Cardiac muscle cell (in vitro differentiated cells and primary cell): ENCODE measurements around the gene ALDOC. TPM values are rescaled to one million over a fixed set of nuclear protein-coding genes. Genes with fewer than 3 reads are reported as not detected.

Source experiments
- DNase-seq, 2 donors: peaks; one replicate each; pipeline versions ENCODE4 v3.0.0 to v3.0.0-alpha.2; 2010 to 2017; ENCODE audit warnings: low read depth in 1 of 2, low spot score in 1 of 2
- H3K27ac ChIP-seq: fragments of 200-600 bp; sonication (generic); 2 replicates; pipeline ENCODE4 v1.5.1; 2016
- H3K27me3 ChIP-seq: fragments of 200-600 bp; sonication (generic); 2 replicates; pipeline ENCODE4 v1.6.0; 2016; ENCODE audit warnings: control low read depth
- H3K36me3 ChIP-seq: fragments of 200-600 bp; sonication (generic); 2 replicates; pipeline ENCODE4 v1.5.1; 2016; ENCODE audit warnings: control low read depth
- H3K4me1 ChIP-seq: fragments of 200-600 bp; sonication (generic); 2 replicates; pipeline ENCODE4 v1.8.1; 2017; ENCODE audit warnings: low read depth, mild to moderate bottlenecking, mixed run types
- H3K4me3 ChIP-seq: fragments of 200-600 bp; sonication (generic); 2 replicates; pipeline ENCODE4 v1.5.1; 2016; ENCODE audit warnings: mild to moderate bottlenecking
- H3K9me3 ChIP-seq: fragments of 200-600 bp; sonication (generic); 2 replicates; pipeline ENCODE4 v1.5.1; 2017; ENCODE audit warnings: low read depth, mild to moderate bottlenecking, control low read depth
- polyA plus RNA-seq: library from polyadenylated mRNA; unstranded; fragments of >200 nt; fragmentation: Nextera tagmentation; extraction: Ambion mirVana; gene quantifications from 2 replicates; pipeline ENCODE4 v1.2.1, GENCODE V29; 2016
- total RNA-seq: library from RNA; depleted of rRNA; stranded (reverse); fragments of >200 nt; gene quantifications from 2 replicates; pipeline ENCODE4 v1.2.3, GENCODE V29; 2016
- TF ChIP-seq, protein P1 (sequence below): IDR thresholded peaks from 2 replicates; pipeline ENCODE4 v1.5.1; 2012; ENCODE audit warnings: low read depth, mild to moderate bottlenecking, low read length

ALDOC gene
- total and polyA plus RNA-seq, 2 experiments from 2014 or later: 177 to 183 TPM

DNA sequence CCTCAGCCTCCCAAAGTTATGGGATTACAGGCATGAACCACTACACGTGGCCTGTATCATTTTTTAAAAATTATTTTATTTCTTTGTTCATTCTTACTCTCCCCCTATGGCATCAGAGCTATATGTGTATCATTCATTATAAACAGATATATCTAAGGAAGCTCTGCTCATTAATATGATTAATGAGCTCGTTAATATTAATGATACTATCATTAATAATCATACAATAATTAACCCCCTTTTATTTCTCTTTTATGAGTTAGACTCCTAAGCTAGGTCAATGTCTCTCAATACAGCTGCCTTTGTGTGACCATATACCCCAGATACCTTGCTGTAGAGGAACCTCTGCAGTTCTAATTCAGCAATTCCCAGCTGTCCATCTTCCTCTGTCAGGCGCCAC, 41.8 kb upstream of the ALDOC start:
- H3K27ac ChIP-seq: no peak overlapping the region
- peaks cover 88% of the 10 kb centered on the region for H3K36me3 ChIP-seq
- no peaks in the 10 kb centered on the region for H3K27me3 ChIP-seq
- H3K9me3 ChIP-seq: no peaks in the 10 kb centered on the region
- H3K4me1 ChIP-seq: no peaks in the 10 kb centered on the region
- no peak overlapping the region for H3K4me3 ChIP-seq
- TF ChIP-seq, protein P1, sequence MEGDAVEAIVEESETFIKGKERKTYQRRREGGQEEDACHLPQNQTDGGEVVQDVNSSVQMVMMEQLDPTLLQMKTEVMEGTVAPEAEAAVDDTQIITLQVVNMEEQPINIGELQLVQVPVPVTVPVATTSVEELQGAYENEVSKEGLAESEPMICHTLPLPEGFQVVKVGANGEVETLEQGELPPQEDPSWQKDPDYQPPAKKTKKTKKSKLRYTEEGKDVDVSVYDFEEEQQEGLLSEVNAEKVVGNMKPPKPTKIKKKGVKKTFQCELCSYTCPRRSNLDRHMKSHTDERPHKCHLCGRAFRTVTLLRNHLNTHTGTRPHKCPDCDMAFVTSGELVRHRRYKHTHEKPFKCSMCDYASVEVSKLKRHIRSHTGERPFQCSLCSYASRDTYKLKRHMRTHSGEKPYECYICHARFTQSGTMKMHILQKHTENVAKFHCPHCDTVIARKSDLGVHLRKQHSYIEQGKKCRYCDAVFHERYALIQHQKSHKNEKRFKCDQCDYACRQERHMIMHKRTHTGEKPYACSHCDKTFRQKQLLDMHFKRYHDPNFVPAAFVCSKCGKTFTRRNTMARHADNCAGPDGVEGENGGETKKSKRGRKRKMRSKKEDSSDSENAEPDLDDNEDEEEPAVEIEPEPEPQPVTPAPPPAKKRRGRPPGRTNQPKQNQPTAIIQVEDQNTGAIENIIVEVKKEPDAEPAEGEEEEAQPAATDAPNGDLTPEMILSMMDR: no peak
- DNase-seq: no peak

DNA sequence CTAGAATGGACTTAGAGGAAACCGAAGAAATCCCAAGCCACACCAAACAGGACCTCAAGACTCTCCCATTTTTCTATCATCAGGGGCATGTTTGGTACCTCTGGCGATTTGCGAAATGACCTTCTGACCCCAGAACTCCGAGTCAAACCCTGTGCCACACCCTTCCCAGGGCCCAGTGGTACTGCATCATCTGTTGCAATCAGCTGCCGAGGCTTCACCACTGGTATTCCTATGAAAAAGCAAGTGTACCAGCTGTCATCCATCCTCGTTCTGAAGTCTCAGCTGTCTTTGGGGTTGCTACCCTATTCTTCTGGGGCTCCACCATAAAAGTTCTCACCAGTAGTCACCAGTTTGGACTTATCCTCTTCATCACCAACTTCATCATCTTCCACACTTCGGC, 39.6 kb upstream of the ALDOC start:
- Histone ChIP-seq H3K27me3 (no peaks in the 10 kb centered on the region), H3K36me3 (peaks cover 67% of the 10 kb centered on the region), H3K27ac (no peak overlapping the region), H3K4me3 (no peak overlapping the region), H3K9me3 (no peaks in the 10 kb centered on the region), H3K4me1 (no peaks in the 10 kb centered on the region)
- no peak for DNase-seq
- TF ChIP-seq, protein P1: no peak

DNA sequence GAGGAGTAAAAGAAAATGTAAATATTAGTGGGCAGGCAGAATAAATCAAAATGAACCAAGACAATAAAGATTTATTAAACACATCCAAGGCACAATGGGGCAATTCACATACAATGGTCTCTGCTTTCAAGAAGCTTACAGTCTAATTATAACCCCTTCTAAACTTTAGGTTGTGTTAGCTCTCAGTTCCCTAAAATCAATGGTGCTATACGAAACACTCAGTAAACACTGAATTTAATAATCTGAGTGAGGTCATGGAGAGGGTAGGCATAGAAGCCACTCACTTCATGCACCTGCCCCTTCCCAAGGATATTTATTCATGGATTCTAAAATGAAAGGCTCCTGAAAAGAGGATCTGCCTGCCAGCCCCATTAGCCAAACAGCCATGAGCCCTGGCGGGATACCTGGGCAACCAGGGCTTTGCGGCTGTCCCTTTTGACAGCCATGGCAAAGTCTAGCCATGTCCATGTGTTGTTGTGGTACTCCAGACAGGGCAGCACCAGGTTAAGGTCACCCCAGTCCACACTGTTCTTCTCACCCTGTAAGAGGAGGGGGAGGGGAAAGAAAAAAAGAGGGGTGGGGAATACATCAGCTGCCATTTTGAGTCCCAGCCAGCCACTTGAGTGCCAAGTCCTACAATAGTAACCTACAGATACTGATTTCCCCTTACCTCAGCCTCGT, 38.7 kb upstream of the ALDOC start:
- no peaks in the 10 kb centered on the region for H3K9me3 ChIP-seq
- no peak overlapping the region for H3K27ac ChIP-seq
- H3K4me1 ChIP-seq: no peaks in the 10 kb centered on the region
- DNase-seq: no peak
- TF ChIP-seq, protein P1: no peak
- H3K27me3 ChIP-seq: no peaks in the 10 kb centered on the region
- peaks cover 58% of the 10 kb centered on the region for H3K36me3 ChIP-seq
- no peak overlapping the region for H3K4me3 ChIP-seq

DNA sequence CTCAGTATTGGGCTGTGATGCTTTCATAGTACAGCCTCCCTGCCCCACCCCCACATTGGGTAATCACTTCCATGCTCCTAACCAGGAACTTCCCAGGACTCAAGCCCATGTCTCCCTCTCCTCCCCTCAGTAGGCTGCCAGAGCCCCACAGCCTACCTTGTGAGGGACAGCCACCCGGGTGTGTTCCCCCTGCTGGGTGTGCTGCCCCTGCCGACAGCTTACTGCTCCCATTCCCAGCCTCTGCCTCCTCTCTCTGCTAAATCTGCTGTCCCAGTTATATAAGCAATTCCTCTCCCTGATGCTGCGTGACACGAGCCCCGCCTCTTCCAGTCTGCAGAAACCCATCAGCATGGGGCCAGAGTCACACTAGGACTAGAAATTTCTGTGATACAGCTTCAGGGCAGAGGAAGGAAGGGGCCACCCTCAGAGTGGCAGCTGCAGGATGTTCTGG, 37.3 kb upstream of the ALDOC start, which contains the start of gene RSKR:
RSKR (minus strand) TSS at position 255 of the 451 bp plus-strand sequence; CDS start at position 231, 24 bp downstream.
- no peak for DNase-seq
- H3K36me3 ChIP-seq: peaks cover 44% of the 10 kb centered on the region
- no peaks in the 10 kb centered on the region for H3K27me3 ChIP-seq
- no peaks in the 10 kb centered on the region for H3K9me3 ChIP-seq
- TF ChIP-seq, protein P1: no peak
- no peak within 1 kb of the TSS for H3K4me3 ChIP-seq
- H3K27ac ChIP-seq: no peak within 1 kb of the TSS
- no peaks in the 10 kb centered on the region for H3K4me1 ChIP-seq

DNA sequence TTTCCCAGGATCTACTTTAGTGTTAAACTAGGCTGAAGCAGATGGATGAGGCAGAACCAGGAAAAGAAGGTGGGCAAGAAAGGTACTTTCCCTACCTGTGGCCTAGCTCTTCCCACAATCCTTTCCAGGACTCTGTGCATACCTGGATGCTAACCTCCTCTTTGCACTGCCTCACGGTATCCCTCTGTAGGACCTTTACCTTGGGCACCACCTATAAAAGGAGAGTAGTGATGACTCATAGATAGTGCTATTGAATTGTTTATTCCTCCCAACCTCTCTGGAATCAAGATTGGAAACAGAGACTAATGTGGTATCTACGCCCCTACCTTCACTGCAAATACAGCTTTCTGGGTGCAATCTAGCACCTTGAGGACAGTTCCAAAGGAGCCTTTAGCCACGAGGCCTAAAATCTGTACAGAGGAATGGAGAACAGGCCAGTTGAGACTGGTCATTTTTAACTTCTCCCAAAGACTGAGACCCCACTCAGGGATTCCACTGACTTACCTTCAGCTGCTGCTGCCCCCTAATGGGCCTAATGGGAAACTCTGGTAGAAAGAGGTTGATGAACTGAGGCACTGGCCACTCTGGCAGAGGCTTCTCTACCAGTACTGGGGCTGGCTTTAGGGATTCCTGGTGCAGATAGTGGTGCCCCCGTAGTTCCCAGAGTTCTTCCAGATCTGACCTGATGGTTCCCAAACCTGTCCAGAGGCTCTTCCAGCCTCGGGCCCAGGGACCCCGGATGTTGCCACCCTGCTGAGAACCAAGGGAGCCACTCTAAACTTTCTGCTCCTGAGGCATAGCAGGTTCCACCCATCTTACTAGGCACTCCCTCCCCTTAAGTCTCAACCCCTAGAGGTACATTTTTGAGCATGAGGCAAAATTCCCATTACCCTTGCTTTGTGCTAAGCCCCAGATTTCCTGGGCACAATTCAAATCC, 36.5 kb upstream of the ALDOC start:
- TF ChIP-seq, protein P1: peak; percentile 77
- Histone ChIP-seq H3K4me3 (no peak overlapping the region), H3K4me1 (no peaks in the 10 kb centered on the region), H3K9me3 (no peaks in the 10 kb centered on the region), H3K36me3 (peaks cover 36% of the 10 kb centered on the region), H3K27me3 (no peaks in the 10 kb centered on the region), H3K27ac (no peak overlapping the region)
- peak; percentile 58 for DNase-seq
